Measurements from ENCODE around the gene TMEM231.
A peak's percentile ranks its signal among the peaks of the same experiment; 100 is the strongest.
"Not testable (repeated sequence)": the region's sequence is repeated elsewhere in the genome, so short reads cannot be mapped to it uniquely, and the experiment has no call there.

Gene TMEM231

DNA sequence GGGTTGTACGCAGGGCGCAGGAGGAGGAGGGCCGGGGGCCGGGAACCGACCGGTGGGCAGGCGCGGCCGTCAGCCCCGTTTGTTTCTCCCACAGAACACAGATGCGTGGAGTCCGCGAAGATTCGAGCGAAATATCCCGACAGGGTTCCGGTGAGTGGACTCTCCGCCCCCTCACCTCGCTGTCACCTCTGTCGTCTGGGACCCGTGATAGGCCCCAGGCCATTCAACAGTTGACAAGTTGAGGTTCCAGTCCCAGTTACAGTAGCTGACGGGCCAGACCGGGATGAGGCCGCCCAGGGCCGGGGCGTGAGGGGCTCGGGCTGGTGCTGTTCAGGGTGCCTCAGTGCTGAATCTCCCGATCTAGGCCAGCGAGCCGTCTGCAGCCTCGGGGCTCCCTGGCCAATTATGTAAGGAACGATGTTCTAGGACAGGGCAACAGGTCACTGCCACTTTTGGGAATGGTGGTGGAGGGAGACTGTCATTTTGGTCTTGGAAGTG lies 10.8 kb upstream of the TMEM231 start:
- peak; percentile 26 for DNase-seq (ENCODE audit: low spot score)

DNA sequence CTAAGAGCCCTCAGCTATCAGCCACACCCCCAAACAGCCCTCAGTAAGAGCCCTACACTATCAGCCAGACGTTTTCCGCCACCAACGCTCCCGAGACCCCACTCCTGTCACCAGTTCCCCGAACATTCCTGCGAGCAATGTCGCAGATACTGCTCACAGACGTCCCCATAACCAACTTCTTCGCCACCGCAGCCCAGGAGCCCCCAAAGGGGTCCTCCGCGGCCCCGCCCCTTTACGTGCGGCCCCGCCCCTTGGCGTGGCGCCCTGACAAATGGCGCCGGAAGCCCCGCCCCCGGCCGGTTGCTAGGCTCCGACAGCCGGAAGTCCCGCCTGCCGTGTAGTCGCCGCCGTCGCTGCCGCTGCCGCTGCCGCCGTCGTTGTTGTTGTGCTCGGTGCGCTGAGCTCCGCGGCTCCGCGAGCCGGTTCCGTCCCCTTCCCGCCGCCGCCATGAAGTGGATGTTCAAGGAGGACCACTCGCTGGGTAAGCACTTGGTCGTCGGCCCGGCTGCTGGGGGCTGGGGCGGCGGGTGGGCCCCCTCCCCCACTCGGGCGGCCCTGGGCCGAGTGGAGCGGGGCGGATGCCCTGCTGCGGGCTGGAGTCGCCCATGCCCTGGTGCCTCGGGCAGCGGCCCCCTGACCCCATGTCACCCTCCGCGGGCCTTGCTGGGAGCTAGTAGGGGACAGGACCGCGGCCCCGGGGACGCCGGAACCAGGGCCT lies 10.1 kb upstream of the TMEM231 start, which contains the start of gene GABARAPL2:
TSS of gene GABARAPL2 (plus strand) at position 340 of the 718 bp plus-strand sequence. CDS start at position 448, 108 bp downstream.
- DNase-seq (ENCODE audit: low spot score): peak; percentile 77

DNA sequence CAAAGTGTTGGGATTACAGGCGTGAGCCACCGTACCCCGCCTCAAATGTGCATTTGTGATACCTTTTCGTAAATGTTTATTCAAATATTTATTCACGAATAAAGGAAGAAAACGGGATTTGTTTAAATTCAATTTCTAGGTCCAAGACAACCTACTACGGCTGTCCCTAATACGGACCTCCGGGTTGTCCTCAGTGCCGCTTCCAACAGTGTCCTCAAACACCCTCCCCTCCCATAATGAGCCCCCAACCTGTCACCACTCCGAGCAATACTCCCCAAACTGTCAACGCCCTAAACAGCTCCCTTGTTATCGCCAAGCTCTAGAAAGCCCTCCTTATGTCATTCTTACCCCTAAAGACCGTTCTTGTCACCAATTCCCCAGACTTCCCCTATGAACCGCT lies 9.6 kb upstream of the TMEM231 start:
- no peak for DNase-seq (ENCODE audit: low spot score)

DNA sequence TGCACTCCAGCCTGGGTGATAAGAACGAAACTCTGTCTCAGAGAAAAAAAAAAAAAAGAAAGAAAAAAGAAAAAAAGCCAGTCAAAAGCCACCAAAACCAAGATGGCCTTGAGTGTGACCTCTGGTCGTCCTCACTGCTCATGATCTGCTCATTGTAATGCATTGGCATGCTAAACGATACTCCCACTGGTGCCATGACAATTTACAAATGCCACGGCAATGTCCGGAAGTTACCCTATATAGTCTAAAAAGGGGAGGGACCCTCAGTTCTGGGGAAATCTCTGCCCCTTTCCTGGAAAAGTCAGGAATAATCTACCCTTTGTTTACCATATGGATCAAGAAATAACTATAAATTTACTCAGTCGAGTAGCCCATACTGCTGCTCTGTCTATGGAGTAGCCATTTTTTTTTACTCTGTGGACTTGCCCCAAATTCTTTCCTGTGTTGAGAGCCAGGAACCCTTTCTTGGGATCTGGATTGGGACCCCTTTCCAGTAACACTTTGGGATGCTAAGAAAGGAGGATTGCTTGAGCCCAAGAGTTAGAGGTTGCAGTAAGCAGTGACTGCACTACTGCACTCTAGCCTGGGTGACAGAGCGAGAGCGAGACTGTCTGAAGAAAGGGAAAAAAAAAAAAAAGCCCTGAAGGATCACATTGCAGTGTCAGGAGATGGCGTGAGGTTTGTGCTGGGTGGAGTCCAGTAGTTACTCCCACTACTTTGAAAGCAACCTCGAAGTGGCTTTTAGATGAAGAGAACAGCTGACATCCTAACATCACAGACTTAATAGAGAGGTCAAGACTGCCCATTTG lies 3.7 kb upstream of the TMEM231 start:
- peak; percentile 52 for DNase-seq (ENCODE audit: low spot score)

DNA sequence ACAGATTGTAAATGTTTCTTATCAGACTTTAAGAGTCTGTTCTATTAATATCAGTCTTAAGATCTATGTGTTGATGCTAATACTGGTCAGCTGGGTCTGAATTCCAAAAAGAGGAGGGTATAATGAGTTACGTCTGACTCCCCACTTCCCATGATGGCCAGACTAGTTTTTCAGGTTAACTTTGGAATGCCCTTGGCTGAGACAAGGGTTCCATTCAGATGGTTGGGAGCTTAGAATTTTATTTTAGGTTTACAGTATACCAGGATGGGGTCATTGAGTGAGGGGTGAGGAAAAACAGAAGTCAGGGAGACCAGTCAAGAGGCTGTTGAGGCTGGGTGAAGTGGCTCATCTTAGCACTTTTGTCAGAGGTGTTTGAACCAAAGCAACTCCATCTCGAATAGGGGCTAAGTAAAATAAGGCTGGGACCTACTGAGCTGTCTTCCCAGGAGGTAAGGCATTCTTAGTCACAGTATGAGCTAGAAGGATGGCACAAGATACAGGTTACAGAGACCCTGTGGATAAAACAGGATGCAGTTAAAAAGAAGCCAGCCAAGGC lies 2.9 kb upstream of the TMEM231 start:
- no peak for DNase-seq (ENCODE audit: low spot score)

DNA sequence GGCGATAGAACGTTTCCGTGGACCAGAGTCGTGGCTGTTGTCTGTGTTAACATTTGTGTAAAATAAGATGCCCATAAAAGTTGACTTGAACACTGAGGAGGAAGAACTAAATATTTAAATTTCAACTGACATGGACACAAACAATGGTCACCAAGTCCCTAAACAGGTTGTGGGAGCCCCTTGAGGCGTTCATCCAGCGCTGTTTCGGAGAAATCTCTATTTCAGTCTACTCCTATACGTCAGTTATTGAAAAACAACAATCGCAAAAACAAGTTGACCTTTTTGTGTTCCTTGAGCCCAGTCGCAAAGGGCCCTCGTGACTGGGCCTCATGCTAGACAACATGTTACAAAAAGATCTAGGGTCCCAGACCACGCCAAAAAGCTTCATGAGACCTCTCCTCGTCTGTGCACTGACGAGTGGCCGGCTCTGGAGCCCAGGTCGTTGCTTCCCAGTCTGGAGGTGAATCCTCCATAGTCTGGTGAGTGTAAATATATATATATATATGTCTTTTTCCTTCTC lies 439 bp upstream of the TMEM231 start:
- DNase-seq (ENCODE audit: low spot score): no peak

DNA sequence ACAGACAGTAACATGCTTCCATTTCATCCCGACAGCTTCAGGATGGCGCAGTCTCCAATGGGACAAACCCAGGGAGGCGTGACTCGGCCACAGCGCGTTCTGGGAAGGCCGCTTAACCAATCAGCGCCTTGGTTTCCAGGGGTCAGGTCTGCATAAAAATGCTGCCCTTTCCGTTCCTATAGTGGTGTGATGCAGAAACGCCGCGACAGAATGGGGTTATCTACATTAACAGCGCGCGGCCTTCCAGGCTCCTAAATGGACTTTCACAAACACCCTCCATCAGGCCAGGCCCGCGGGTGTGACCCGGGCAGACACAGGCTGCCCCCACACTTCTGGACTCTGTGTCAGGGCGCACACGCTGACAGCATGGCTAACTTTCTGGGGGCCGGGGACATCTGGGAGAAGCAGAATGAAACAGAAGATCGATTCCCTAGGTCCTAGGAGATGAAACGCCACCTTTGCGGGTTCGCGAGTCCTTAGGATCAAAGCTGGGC lies 792 bp downstream of the TMEM231 start:
- DNase-seq (ENCODE audit: low spot score): peak; percentile 95

DNA sequence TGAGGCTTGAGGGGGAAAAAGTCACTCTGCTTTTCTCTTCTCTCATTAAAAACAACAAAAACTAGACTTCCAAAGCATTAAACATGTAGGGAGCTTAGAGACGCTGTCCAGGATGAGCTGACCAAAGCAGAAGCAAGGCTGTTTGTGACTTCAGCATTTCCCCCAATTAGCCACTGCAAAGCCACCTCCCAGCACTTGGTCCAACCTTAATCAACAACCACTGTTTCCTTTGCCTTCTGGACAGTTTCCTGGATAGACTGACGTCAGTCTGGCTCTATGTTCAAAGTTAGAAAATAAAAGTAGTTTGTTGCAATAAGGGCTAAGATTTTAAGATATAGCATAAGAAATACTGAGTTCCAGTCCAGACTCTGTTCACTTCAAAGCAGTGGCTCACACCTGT lies 3.1 kb downstream of the TMEM231 start:
- no peak for DNase-seq (ENCODE audit: low spot score)

DNA sequence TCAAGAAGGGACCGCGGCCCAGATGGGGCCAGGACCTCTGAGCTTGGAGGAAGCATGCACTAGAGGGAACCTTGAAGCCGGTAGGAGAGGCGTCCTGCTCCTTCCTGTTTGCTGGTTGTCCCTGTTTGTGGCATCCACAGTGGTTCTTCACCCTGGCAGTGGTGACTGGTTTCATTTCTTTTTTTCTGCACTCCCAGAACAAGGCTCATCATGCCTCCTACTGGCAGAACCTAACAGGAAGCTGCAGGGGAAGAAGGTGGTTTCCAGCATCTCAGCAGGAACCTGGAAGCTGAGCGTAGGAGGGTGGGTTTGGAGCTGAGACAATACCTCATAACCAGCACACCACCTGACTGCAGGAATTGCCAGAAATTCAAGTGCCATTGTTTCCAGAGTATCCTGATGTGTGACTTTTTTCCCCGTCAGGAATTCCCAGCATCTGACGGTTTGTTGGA lies 5.8 kb downstream of the TMEM231 start:
- peak; percentile 27 for DNase-seq (ENCODE audit: low spot score)

DNA sequence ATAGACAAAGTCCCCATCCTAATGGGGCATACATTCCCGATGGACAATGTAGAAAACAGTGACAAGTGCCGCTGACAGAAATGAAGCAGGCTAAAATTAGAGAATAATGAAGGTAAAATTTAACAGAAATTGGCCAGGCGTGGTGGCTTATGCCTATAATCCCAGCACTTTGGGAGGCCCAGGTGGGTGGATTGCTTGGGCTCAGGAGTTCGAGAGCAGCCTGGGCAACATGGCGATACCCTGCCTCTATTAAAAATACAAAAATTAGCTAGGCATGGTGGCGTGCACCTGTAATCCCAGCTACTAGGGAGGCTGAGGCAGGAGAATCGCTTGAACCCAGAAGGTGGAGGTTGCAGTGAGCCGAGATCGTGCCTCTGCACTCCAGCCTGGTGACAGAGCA lies 7.6 kb downstream of the TMEM231 start:
- not testable (repeated sequence) for DNase-seq (ENCODE audit: low spot score)

DNA sequence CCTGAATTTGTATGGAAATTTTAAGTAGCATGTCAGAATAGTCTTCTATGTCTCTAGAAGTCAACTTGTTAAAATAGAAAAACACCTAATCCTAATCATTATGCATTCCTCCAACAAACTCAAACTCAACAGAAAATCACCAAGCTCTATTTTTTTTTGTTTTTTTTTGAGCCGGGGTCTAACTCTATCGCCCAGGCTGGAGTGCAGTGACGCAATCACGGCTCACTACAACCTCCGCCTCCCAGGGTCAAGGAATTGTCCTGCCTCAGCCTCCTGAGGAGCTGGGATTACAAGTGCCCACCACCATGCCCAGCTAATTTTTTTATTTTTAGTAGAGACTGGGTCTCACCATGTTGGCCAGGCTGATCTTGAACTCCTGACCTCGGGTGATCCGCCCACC lies 9.8 kb downstream of the TMEM231 start:
- no peak for DNase-seq (ENCODE audit: low spot score)

DNA sequence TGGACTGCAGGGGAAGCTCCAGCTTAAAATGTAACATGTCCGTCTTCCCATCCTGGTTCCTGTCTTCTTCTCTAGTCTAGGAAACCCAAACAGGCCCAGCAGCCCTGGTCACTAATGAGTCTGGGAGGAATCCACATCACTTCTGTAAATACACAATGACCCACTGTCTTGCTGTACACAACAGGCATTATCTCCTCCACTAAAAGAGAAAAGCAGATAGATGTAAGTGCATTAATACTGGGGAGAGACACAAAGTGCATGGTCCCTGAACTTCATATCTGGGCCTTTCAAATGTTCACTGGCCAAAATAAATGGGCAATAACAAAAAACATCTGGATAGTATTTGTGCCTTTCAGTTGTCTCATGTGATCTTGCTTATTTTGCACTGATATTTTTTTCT lies 10.2 kb downstream of the TMEM231 start:
- not testable (repeated sequence) for DNase-seq (ENCODE audit: low spot score)

DNA sequence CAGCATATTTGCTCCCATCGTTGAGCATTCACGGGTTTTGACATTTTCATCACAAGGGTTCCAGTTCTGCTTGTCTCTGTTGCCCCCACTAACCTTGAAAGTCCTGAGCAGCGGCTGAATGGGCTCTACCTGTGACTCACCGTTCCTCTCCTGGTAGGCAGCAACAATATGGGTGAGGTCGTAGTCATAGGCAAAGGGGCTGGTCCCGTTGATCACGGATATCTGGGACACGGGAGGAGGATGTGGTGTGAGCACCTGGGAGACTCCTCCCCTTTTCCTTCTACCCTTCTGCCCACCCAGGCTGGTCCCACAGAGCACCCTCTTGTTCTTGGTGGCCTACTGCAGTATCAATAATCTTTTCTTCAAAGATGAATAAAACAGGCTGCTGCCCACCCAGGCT lies 13.6 kb downstream of the TMEM231 start:
- not testable (repeated sequence) for DNase-seq (ENCODE audit: low spot score)

DNA sequence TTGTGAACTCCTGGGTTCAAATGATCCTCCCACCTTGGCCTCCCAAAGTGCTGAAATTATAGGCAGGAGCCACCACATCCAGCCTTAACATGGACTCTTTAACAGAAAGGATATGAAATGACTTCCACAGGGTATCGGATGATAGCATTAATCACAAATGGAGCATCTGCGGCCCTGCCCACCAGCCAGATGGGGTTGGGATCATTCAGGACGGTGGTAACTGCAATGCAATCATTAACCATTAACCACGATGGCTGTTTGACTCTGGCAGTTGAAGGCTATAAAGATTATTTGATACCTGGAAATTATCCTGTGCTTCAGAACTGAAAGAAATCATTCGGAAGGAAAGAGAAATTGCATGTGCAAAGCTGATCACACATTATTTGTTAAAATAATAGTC lies 14.8 kb downstream of the TMEM231 start:
- DNase-seq (ENCODE audit: low spot score): no peak

DNA sequence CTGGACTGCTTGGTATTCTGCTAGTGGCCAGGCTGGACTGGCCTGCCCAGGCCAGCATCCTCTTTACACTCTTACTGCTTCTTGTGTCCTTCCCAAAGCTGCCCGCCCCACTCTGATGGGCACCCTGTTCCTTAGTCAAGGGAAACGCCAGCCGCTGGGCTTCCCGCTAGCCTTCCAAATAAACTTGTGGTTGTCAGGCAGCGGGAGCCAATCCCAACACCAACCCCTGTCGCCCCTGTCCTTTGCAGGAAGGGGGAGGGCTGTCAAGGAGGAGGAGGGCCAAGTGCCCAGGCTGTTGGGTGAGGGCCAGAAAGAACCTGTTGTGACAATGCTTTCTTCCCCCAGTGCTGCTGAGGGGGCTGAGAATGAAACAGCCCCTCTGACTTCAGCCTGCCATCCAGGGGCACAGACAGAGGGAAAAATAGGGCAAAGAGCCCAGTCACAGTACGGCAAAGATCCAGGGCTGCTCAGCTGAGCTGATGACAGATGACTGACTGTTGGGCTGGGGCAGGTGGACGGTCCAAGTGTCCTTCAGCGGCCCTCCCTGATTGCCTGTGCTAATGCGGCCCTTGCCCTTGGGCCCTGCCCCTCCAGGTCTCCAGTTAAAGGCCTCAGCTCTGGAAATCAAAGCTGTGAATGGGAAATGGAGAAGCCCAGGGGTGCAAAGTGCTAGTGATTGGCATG lies 17.0 kb downstream of the TMEM231 start:
- not testable (repeated sequence) for DNase-seq (ENCODE audit: low spot score)

DNA sequence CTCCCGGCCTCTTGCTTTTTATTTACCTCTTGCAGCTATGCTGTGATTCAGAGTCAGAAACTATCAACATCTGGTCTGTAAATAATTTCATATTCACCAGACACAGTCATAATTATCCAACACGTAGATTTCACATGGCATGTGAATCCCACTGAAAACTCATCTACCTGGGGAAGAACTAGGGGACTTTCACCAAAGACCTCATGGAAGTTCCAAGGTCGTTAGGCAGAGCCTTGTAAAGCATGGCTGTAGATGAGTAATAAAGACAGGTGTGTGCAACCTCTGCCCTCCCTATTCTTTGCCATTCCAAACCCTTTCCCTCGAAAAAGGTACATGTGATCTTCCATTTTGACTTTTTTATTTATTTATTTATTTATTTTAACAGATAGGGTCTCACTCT lies 18.3 kb downstream of the TMEM231 start:
- no peak for DNase-seq (ENCODE audit: low spot score)

DNA sequence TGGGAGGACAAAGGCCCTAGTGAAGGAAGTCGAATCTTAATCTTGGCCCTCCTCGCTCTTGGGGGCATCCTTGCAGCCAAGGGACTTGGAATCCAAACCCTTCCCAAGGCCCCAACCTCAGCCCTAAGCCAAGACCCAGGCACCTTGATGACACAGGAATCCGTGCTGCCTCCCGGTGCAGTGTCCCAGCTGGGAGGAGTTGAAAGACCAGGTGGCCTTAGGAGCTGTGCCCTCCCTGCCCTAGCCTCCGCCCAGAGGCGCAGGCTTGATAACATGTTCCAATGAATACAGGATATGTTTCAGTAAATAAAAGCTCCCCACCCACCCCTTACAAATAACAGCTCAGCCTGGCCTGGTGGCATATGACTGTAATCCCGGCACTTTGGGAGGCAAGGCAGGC lies 20.2 kb downstream of the TMEM231 start, which contains the start of gene CHST5:
TSS of gene CHST5 (minus strand) at position 208 of the 400 bp plus-strand sequence. CDS start 5,724 bp downstream, outside the sequence.
- DNase-seq (ENCODE audit: low spot score): no peak

DNA sequence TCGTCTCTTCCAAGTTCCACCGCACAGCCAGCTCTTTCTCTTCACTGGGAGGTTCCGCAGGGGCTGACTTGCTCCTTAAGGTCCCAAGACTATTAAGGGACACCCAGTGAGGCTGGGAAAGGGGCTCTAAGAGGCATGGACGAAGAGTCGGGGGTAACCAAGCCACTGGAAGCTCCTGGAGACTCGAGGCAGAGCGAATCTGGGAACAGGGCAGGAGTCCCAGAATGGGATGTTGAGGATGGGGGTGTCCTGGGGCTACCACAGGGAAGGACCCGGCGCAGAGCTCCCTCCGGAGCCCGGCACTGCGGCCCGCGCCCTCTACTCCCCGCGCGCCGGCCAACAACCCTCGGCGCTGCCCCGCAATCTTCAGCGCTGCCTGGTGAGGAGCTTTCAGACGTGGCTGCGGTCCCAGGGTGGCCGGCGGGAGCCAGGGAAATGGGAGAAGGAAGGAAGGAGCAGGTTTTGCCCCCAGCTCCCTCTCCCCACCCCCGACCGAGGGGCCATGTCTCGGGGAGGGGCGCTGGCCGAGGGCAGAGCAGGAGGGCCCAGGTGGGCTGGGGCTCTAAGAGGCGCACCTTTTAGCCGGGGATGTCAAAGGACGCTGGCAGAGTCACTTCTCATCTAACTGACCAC lies 20.7 kb downstream of the TMEM231 start:
- no peak for DNase-seq (ENCODE audit: low spot score)

DNA sequence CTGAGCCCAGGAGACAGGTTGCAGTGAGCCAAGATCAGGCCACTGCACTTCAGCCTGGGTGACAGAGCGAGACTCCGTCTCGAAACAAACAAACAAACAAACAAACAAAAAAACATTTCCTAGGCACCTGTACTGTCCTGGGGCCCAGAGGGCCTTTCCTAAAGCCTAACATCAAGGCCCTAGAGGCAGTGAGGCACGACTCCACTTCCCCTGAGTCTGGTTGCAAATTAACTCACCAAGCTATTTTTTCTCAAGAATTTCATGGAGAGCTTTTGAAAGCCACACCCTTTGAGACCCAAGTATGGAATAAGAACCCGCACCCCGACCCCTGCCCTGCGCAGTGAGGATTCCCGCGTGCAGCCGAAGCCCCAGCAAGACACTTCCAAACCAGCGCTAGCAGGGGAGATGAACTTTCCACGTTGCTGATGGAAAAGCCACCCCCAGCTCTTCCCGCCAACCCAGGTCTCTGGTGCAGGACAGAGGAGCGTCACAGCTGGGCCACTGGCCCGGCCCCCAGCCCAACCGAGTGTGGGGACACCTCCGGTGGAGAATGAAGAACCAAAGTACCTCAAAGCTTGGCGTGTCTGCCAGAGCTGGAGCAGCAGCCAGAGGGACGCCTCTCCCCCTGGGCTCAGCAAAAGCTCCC lies 21.4 kb downstream of the TMEM231 start:
- DNase-seq (ENCODE audit: low spot score): no peak

DNA sequence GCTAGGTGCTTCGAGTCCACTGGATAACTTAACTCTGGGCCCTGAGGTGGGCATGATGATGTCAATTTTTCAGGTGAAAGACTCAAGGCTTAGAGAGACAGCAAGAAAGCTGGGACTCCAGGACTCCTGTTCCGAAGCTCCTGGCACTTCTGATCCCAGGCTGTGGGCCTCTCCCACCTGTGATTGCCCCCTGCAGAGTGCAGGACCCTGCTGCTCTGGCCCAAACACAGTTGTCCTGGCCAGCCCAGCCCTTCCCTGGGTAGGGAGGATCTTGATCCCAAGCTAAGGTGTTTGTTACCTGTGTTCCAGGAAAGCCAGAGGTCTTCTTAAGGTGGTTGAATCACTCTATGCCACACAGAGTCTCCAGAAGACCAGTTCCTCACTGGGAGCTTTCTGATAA lies 23.3 kb downstream of the TMEM231 start:
- DNase-seq (ENCODE audit: low spot score): no peak
